T-cell (primary cell): ENCODE measurements around the gene DOCK11. TPM values are rescaled to one million over a fixed set of nuclear protein-coding genes. Genes with fewer than 3 reads are reported as not detected.
A peak's percentile ranks its signal among the peaks of the same experiment; 100 is the strongest.

ENCODE experiments used
- ATAC-seq, 4 experiments: fragments of 200-7000 bp in 3 of 4; fragments of 150-1000 bp in 1 of 4; cut with Tn5 transposase; replicated peaks in 1 of 4; 1 replicate in 3 of 4; 2 replicates in 1 of 4; pipeline ENCODE4 v1.10.0; 2021; ENCODE audit warnings: moderate library complexity in 3 of 4, mild to moderate bottlenecking in 2 of 4, moderate number of reproducible peaks in 1 of 4
- CTCF ChIA-PET, 2 donors: fragments of 300-600 bp; sonication (Branson Sonifier 250); formaldehyde crosslinking; loops; one replicate each; lab custom pipeline; 2022; ENCODE audit warnings: antibody characterized with exemption in 2 of 2; lab: Charles Lee
- POLR2A ChIA-PET, 2 donors: fragments of 300-600 bp; sonication (Branson Sonifier 250); formaldehyde crosslinking; loops; one replicate each; lab custom pipeline; 2022; ENCODE audit warnings: antibody characterized with exemption in 2 of 2; lab: Charles Lee
- DNase-seq, 35 experiments: peaks; one replicate each; pipeline versions ENCODE4 v3.0.0 to v3.0.0-alpha.2; 2013 to 2023
- H3K27ac ChIP-seq: one replicate; pipeline ENCODE4 v1.5.1; 2013; ENCODE audit warnings: low read length
- H3K27me3 ChIP-seq, 2 experiments: replicated peaks in 1 of 2; 1 replicate in 1 of 2; 2 replicates in 1 of 2; pipeline versions ENCODE4 v1.6.1 to v1.7.0; 2013; ENCODE audit warnings: low read length in 1 of 2, mixed read lengths in 1 of 2; ENCODE audit not compliant: control insufficient read depth in 2 of 2, insufficient read depth in 2 of 2; ENCODE audit errors: extremely low read depth in 1 of 2
- H3K36me3 ChIP-seq, 2 donors: 1 replicate in 1 of 2; 2 replicates in 1 of 2; pipeline versions ENCODE4 v1.6.1 to v1.7.0; 2013; ENCODE audit warnings: low read length in 1 of 2; ENCODE audit not compliant: control insufficient read depth in 2 of 2, insufficient read depth in 1 of 2; ENCODE audit errors: extremely low read depth in 1 of 2
- H3K4me1 ChIP-seq, 2 experiments: 1 replicate in 1 of 2; 2 replicates in 1 of 2; pipeline versions ENCODE4 v1.6.1 to v1.7.0; 2013; ENCODE audit warnings: low read length in 2 of 2, mixed read lengths in 1 of 2; ENCODE audit not compliant: insufficient read depth in 2 of 2, control insufficient read depth in 1 of 2; ENCODE audit errors: extremely low read depth in 1 of 2
- H3K4me3 ChIP-seq, 2 donors: 1 replicate in 1 of 2; 2 replicates in 1 of 2; pipeline versions ENCODE4 v1.5.1 to v1.7.0; 2013; ENCODE audit warnings: mild to moderate bottlenecking in 2 of 2, low read length in 1 of 2, moderate library complexity in 1 of 2; ENCODE audit not compliant: control insufficient read depth in 1 of 2; ENCODE audit errors: extremely low read depth in 1 of 2
- H3K9me3 ChIP-seq: 2 replicates; pipeline ENCODE4 v1.7.0; 2013
- H3K27ac Mint-ChIP-seq, 2 donors: one replicate each; pipeline ENCODE4 v1.8.0; 2020 to 2021; ENCODE audit warnings: mild to moderate bottlenecking in 2 of 2, mixed read lengths in 2 of 2
- H3K27me3 Mint-ChIP-seq, 2 donors: one replicate each; pipeline ENCODE4 v1.8.0; 2021 to 2022; ENCODE audit warnings: mixed read lengths in 2 of 2
- H3K36me3 Mint-ChIP-seq: one replicate; pipeline ENCODE4 v1.8.0; 2021; ENCODE audit warnings: mixed read lengths
- H3K4me1 Mint-ChIP-seq, 3 donors: one replicate each; pipeline ENCODE4 v1.8.0; 2020 to 2022; ENCODE audit warnings: mixed read lengths in 3 of 3, mild to moderate bottlenecking in 1 of 3
- H3K4me3 Mint-ChIP-seq, 3 donors: one replicate each; pipeline ENCODE4 v1.8.0; 2020 to 2022; ENCODE audit warnings: mild to moderate bottlenecking in 3 of 3, mixed read lengths in 3 of 3, moderate library complexity in 3 of 3
- H3K9me3 Mint-ChIP-seq, 3 donors: one replicate each; pipeline ENCODE4 v1.8.0; 2020 to 2022; ENCODE audit warnings: mixed read lengths in 3 of 3
- WGBS: methylation state at CpG from one replicate; pipeline ENCODE4 v1.1.5; 2013; ENCODE audit warnings: missing lambda C conversion rate; ENCODE audit not compliant: insufficient coverage; 5-methylcytosine and 5-hydroxymethylcytosine counted together
- total RNA-seq, 35 experiments: library from RNA in 6 of 35; stranded (reverse) in 6 of 35; fragments of 120-200 nt in 1 of 35; gene quantifications; one replicate each; pipeline versions ENCODE4 v1.2.1 to v1.2.4 and lab custom pipeline; 2013 to 2026

The DOCK11 gene
- total RNA-seq, 5 donors from 2014 or later (not counting 1 experiment from before 2014, with no cell fraction given): 90.7 to 102 (median 94.5) TPM

- DNase-seq (no peak), ATAC-seq (no peak)
- Histone ChIP-seq H3K4me1 (no peaks in the 10 kb centered on the region), H3K36me3 (no peaks in the 10 kb centered on the region), H3K27me3 (no peaks in the 10 kb centered on the region), H3K27ac (no peak overlapping the region), H3K9me3 (no peaks in the 10 kb centered on the region), H3K4me3 (no peak overlapping the region)
- Mint-ChIP-seq H3K27me3 (peaks cover 19 to 28% of the 10 kb centered on the region in 2 donors), H3K27ac (no peak overlapping the region), H3K4me3 (no peak overlapping the region), H3K9me3 (no peaks in the 10 kb centered on the region), H3K36me3 (no peaks in the 10 kb centered on the region), H3K4me1 (peaks cover 0 to 8% (median 6%) of the 10 kb centered on the region in 3 donors)
- POLR2A ChIA-PET: no interaction called here
- no CpG with 5 or more reads among the region's 3 CpGs for WGBS
- CTCF ChIA-PET: no interaction called here
Observed at GRCh38 chrX:118720058-118720707, 224.6 kb downstream of the DOCK11 start.

- POLR2A ChIA-PET: no interaction called here
- H3K4me1 Mint-ChIP-seq: peaks cover 0 to 14% (median 4%) of the 10 kb centered on the region in 3 donors
Observed at GRCh38 chrX:118723376-118723775, 227.8 kb downstream of the DOCK11 start.

GRCh38 chrX:118724365-118724764 is 228.8 kb downstream of the DOCK11 start:
- no peak overlapping the region for H3K27ac ChIP-seq
- H3K36me3 Mint-ChIP-seq: no peaks in the 10 kb centered on the region
- no peak for ATAC-seq
- peaks cover 0 to 10% of the 10 kb centered on the region in 2 experiments for H3K4me1 ChIP-seq
- no peak overlapping the region for H3K4me3 ChIP-seq
- no peak overlapping the region for H3K27ac Mint-ChIP-seq
- peaks cover 27 to 32% of the 10 kb centered on the region in 2 donors for H3K27me3 Mint-ChIP-seq
- POLR2A ChIA-PET: no interaction called here
- H3K4me3 Mint-ChIP-seq: no peak overlapping the region
- no CpG with 5 or more reads among the region's 5 CpGs for WGBS
- CTCF ChIA-PET: no interaction called here
- peaks cover 0 to 8% of the 10 kb centered on the region in 2 experiments for H3K27me3 ChIP-seq
- no peaks in the 10 kb centered on the region for H3K36me3 ChIP-seq
- no peaks in the 10 kb centered on the region for H3K9me3 ChIP-seq
- no peak for DNase-seq
- no peaks in the 10 kb centered on the region for H3K9me3 Mint-ChIP-seq
- peaks cover 0 to 14% (median 4%) of the 10 kb centered on the region in 3 donors for H3K4me1 Mint-ChIP-seq

More at GRCh38 chrX:118723376-118723775, 227.8 kb downstream of the DOCK11 start:
- H3K9me3 Mint-ChIP-seq: no peaks in the 10 kb centered on the region
- CTCF ChIA-PET: no interaction called here
- Histone ChIP-seq H3K4me1 (peaks cover 0 to 10% of the 10 kb centered on the region in 2 experiments), H3K27ac (no peak overlapping the region), H3K4me3 (no peak overlapping the region), H3K27me3 (peaks cover 0 to 8% of the 10 kb centered on the region in 2 experiments), H3K36me3 (no peaks in the 10 kb centered on the region), H3K9me3 (no peaks in the 10 kb centered on the region)
- WGBS: no CpG with 5 or more reads among the region's 3 CpGs
- H3K4me3 Mint-ChIP-seq: no peak overlapping the region
- no peaks in the 10 kb centered on the region for H3K36me3 Mint-ChIP-seq
- ATAC-seq (no peak), DNase-seq (no peak)
- H3K27ac Mint-ChIP-seq: no peak overlapping the region
- peaks cover 23 to 31% of the 10 kb centered on the region in 2 donors for H3K27me3 Mint-ChIP-seq

- Mint-ChIP-seq H3K9me3 (no peaks in the 10 kb centered on the region), H3K27me3 (peaks cover 27 to 34% of the 10 kb centered on the region in 2 donors), H3K4me1 (peaks cover 0 to 14% (median 4%) of the 10 kb centered on the region in 3 donors), H3K36me3 (no peaks in the 10 kb centered on the region), H3K27ac (no peak overlapping the region), H3K4me3 (no peak overlapping the region)
- no peak for DNase-seq
- ATAC-seq: no peak
- Histone ChIP-seq H3K27me3 (peaks cover 0 to 10% of the 10 kb centered on the region in 2 experiments), H3K4me1 (peaks cover 0 to 10% of the 10 kb centered on the region in 2 experiments), H3K4me3 (no peak overlapping the region), H3K27ac (no peak overlapping the region), H3K36me3 (no peaks in the 10 kb centered on the region), H3K9me3 (no peaks in the 10 kb centered on the region)
- ChIA-PET POLR2A (no interaction called here), CTCF (no interaction called here)
- WGBS: no CpG with 5 or more reads among the region's 7 CpGs
Observed at GRCh38 chrX:118724775-118725174, 229.2 kb downstream of the DOCK11 start.

- ChIA-PET POLR2A (no interaction called here), CTCF (no interaction called here)
- Mint-ChIP-seq H3K4me1 (peaks cover 0 to 14% (median 4%) of the 10 kb centered on the region in 3 donors), H3K4me3 (peak overlapping the region; percentile 25 to 52 (median 48)), H3K36me3 (no peaks in the 10 kb centered on the region), H3K9me3 (no peaks in the 10 kb centered on the region), H3K27me3 (peaks cover 33 to 34% of the 10 kb centered on the region in 2 donors), H3K27ac (no peak overlapping the region)
- DNase-seq (no peak), ATAC-seq (no peak)
- Histone ChIP-seq H3K36me3 (no peaks in the 10 kb centered on the region), H3K27ac (no peak overlapping the region), H3K27me3 (peaks cover 0 to 14% of the 10 kb centered on the region in 2 experiments), H3K4me3 (no peak overlapping the region), H3K4me1 (peaks cover 0 to 10% of the 10 kb centered on the region in 2 experiments), H3K9me3 (no peaks in the 10 kb centered on the region)
- WGBS: no CpG with 5 or more reads among the region's 3 CpGs
Observed at GRCh38 chrX:118726396-118726795, 230.8 kb downstream of the DOCK11 start.

- DNase-seq (peak in 3 of 35 experiments; percentile 3 to 12 (median 8)), ATAC-seq (peak; percentile 23 to 62 (median 51))
- Mint-ChIP-seq H3K9me3 (no peaks in the 10 kb centered on the region), H3K27ac (no peak within 1 kb of the TSS), H3K4me3 (peak within 1 kb of the TSS; percentile 62 to 70 (median 68)), H3K4me1 (peaks cover 0 to 14% (median 4%) of the 10 kb centered on the region in 3 donors), H3K36me3 (no peaks in the 10 kb centered on the region), H3K27me3 (peaks cover 32 to 39% of the 10 kb centered on the region in 2 donors)
- H3K36me3 ChIP-seq: no peaks in the 10 kb centered on the region
- ChIA-PET CTCF (interaction anchor here in 1 of 2 donors (0.6 kb wide), 1 partner anchor 195 kb away, joined by 4 read pairs; no protein-coding TSS in a partner anchor), POLR2A (no interaction called here)
- 0% methylated on average over 27 of the region's 56 CpGs for WGBS
- peaks cover 0 to 14% of the 10 kb centered on the region in 2 experiments for H3K27me3 ChIP-seq
- peaks cover 0 to 10% of the 10 kb centered on the region in 2 experiments for H3K4me1 ChIP-seq
- H3K9me3 ChIP-seq: no peaks in the 10 kb centered on the region
- no peak within 1 kb of the TSS for H3K27ac ChIP-seq
- peak within 1 kb of the TSS; percentile 12 to 15 for H3K4me3 ChIP-seq
Observed at GRCh38 chrX:118726887-118727685, 231.5 kb downstream of the DOCK11 start, which contains the start of gene IL13RA1. Gene IL13RA1, plus strand, starts transcription at chrX:118727606. Its CDS starts 33 bp downstream, at chrX:118727639.
